ENCODE data around the gene TEX264. TPM values are rescaled to one million over a fixed set of nuclear protein-coding genes. Genes with fewer than 3 reads are reported as not detected.

The TEX264 gene
- total and polyA plus RNA-seq, 2 experiments from 2014 or later: 59.6 to 98.7 TPM

- H3K4me3 ChIP-seq: no peak overlapping the region
- H3K9me3 ChIP-seq (ENCODE audit: low read depth): no peaks in the 10 kb centered on the region
- H3K27me3 ChIP-seq: no peaks in the 10 kb centered on the region
- no peak for DNase-seq (ENCODE audit: low spot score)
- no peak overlapping the region for H3K27ac ChIP-seq
- no peaks in the 10 kb centered on the region for H3K4me1 ChIP-seq (ENCODE audit: insufficient read depth)
- no peaks in the 10 kb centered on the region for H3K79me2 ChIP-seq
- H3K9me2 ChIP-seq (replicated peaks; ENCODE audit: insufficient read depth): no peaks in the 10 kb centered on the region
- no peaks in the 10 kb centered on the region for H3K36me3 ChIP-seq (replicated peaks; ENCODE audit: insufficient read depth, low read depth)
- H3K4me2 ChIP-seq: no peak overlapping the region
- no peaks in the 10 kb centered on the region for H4K20me1 ChIP-seq (ENCODE audit: insufficient read depth, poor library complexity, severe bottlenecking)
- TF ChIP-seq EZH2phosphoT487 (IDR thresholded peaks at IDR 0.05; ENCODE audit: low read depth, severe bottlenecking, unreplicated experiment): no peak
- TF ChIP-seq, protein P1, sequence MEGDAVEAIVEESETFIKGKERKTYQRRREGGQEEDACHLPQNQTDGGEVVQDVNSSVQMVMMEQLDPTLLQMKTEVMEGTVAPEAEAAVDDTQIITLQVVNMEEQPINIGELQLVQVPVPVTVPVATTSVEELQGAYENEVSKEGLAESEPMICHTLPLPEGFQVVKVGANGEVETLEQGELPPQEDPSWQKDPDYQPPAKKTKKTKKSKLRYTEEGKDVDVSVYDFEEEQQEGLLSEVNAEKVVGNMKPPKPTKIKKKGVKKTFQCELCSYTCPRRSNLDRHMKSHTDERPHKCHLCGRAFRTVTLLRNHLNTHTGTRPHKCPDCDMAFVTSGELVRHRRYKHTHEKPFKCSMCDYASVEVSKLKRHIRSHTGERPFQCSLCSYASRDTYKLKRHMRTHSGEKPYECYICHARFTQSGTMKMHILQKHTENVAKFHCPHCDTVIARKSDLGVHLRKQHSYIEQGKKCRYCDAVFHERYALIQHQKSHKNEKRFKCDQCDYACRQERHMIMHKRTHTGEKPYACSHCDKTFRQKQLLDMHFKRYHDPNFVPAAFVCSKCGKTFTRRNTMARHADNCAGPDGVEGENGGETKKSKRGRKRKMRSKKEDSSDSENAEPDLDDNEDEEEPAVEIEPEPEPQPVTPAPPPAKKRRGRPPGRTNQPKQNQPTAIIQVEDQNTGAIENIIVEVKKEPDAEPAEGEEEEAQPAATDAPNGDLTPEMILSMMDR (IDR thresholded peaks at IDR 0.05; ENCODE audit: poor library complexity): no peak
- TF ChIP-seq EZH2 (IDR thresholded peaks at IDR 0.05; ENCODE audit: borderline replicate concordance): no peak
- 97% methylated on average over 9 of the region's 9 CpGs for WGBS (ENCODE audit: low lambda C conversion rate, missing lambda C conversion rate)
- H2AFZ ChIP-seq: no peak overlapping the region
Observed at GRCh38 chr3:51659942-51660341, 11.1 kb upstream of the TEX264 start.

GRCh38 chr3:51662456-51662855, 8.6 kb upstream of the TEX264 start:
- 95% methylated on average over 14 of the region's 14 CpGs for WGBS (ENCODE audit: low lambda C conversion rate, missing lambda C conversion rate)
- H3K27me3 ChIP-seq: no peaks in the 10 kb centered on the region
- H3K9me2 ChIP-seq (replicated peaks; ENCODE audit: insufficient read depth): no peaks in the 10 kb centered on the region
- H3K36me3 ChIP-seq (replicated peaks; ENCODE audit: insufficient read depth, low read depth): no peaks in the 10 kb centered on the region
- no peaks in the 10 kb centered on the region for H3K4me1 ChIP-seq (ENCODE audit: insufficient read depth)
- H4K20me1 ChIP-seq (ENCODE audit: insufficient read depth, poor library complexity, severe bottlenecking): no peaks in the 10 kb centered on the region
- no peak overlapping the region for H2AFZ ChIP-seq
- no peak overlapping the region for H3K27ac ChIP-seq
- no peaks in the 10 kb centered on the region for H3K9me3 ChIP-seq (ENCODE audit: low read depth)
- TF ChIP-seq, protein P1 (IDR thresholded peaks at IDR 0.05; ENCODE audit: poor library complexity): no peak
- TF ChIP-seq EZH2phosphoT487 (IDR thresholded peaks at IDR 0.05; ENCODE audit: low read depth, severe bottlenecking, unreplicated experiment) (no peak), EZH2 (IDR thresholded peaks at IDR 0.05; ENCODE audit: borderline replicate concordance) (no peak)
- no peaks in the 10 kb centered on the region for H3K79me2 ChIP-seq
- DNase-seq (ENCODE audit: low spot score): no peak
- no peak overlapping the region for H3K4me2 ChIP-seq
- no peak overlapping the region for H3K4me3 ChIP-seq

GRCh38 chr3:51668756-51669155, 2.3 kb upstream of the TEX264 start:
- H3K9me3 ChIP-seq (ENCODE audit: low read depth): no peaks in the 10 kb centered on the region
- TF ChIP-seq EZH2phosphoT487 (IDR thresholded peaks at IDR 0.05; ENCODE audit: low read depth, severe bottlenecking, unreplicated experiment): no peak
- TF ChIP-seq EZH2 (IDR thresholded peaks at IDR 0.05; ENCODE audit: borderline replicate concordance): no peak
- TF ChIP-seq, protein P1 (IDR thresholded peaks at IDR 0.05; ENCODE audit: poor library complexity): no peak
- H3K4me2 ChIP-seq: no peak overlapping the region
- no peak overlapping the region for H3K4me3 ChIP-seq
- no peak for DNase-seq (ENCODE audit: low spot score)
- H3K36me3 ChIP-seq (replicated peaks; ENCODE audit: insufficient read depth, low read depth): no peaks in the 10 kb centered on the region
- no peaks in the 10 kb centered on the region for H4K20me1 ChIP-seq (ENCODE audit: insufficient read depth, poor library complexity, severe bottlenecking)
- H3K27ac ChIP-seq: no peak overlapping the region
- no peaks in the 10 kb centered on the region for H3K27me3 ChIP-seq
- H3K4me1 ChIP-seq (ENCODE audit: insufficient read depth): peaks cover 13% of the 10 kb centered on the region
- no peak overlapping the region for H2AFZ ChIP-seq
- no peaks in the 10 kb centered on the region for H3K9me2 ChIP-seq (replicated peaks; ENCODE audit: insufficient read depth)
- peaks cover 12% of the 10 kb centered on the region for H3K79me2 ChIP-seq
- 95% methylated on average over 1 of the region's 1 CpG for WGBS (ENCODE audit: low lambda C conversion rate, missing lambda C conversion rate)
